GM06990 (cell line): ENCODE measurements around the gene PDE1C.

Experiments
- DNase-seq: peaks from one replicate; pipeline ENCODE4 v3.0.0-alpha.2; 2011; ENCODE audit not compliant: insufficient read length; ENCODE audit errors: extremely low read depth
- H3K27me3 ChIP-seq: replicated peaks from 2 replicates; pipeline ENCODE4 v1.6.0; 2011; ENCODE audit warnings: low read length; ENCODE audit not compliant: control insufficient read depth, insufficient read depth
- H3K36me3 ChIP-seq: 2 replicates; pipeline ENCODE4 v1.5.1; 2011; ENCODE audit warnings: low read length; ENCODE audit not compliant: control insufficient read depth, insufficient read depth
- H3K4me3 ChIP-seq: replicated peaks from 2 replicates; pipeline ENCODE4 v1.5.1; 2011; ENCODE audit warnings: low read depth, mild to moderate bottlenecking, control low read depth, low read length
- TF ChIP-seq, protein P1 (sequence below): IDR thresholded peaks from 2 replicates; pipeline ENCODE4 v1.5.1; 2011; ENCODE audit warnings: low read length, control low read depth, mild to moderate bottlenecking, inconsistent platforms; ENCODE audit not compliant: insufficient read depth, poor library complexity, severe bottlenecking

PDE1C gene

DNA sequence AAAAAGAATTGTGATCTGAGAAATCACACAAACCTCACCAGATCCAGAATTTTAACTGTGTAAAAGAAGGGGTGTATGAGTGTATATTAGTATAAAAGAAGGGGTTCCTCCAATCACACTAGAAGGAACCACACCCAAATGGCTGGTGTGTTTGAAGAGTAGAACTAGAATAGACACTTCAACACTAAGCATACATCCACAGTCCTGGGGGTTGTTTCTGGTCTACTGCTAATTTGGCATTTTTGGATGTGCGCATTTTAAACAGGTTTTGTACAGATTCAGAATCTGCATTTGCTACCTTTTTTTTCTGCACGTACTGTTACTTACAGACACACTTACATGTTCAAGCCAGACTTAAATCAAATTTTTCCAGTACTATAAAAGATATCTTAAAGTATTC, 64.6 kb downstream of the PDE1C start:
- H3K4me3 ChIP-seq: no peak overlapping the region
- DNase-seq: no peak
- TF ChIP-seq, protein P1, sequence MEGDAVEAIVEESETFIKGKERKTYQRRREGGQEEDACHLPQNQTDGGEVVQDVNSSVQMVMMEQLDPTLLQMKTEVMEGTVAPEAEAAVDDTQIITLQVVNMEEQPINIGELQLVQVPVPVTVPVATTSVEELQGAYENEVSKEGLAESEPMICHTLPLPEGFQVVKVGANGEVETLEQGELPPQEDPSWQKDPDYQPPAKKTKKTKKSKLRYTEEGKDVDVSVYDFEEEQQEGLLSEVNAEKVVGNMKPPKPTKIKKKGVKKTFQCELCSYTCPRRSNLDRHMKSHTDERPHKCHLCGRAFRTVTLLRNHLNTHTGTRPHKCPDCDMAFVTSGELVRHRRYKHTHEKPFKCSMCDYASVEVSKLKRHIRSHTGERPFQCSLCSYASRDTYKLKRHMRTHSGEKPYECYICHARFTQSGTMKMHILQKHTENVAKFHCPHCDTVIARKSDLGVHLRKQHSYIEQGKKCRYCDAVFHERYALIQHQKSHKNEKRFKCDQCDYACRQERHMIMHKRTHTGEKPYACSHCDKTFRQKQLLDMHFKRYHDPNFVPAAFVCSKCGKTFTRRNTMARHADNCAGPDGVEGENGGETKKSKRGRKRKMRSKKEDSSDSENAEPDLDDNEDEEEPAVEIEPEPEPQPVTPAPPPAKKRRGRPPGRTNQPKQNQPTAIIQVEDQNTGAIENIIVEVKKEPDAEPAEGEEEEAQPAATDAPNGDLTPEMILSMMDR: no peak
- no peaks in the 10 kb centered on the region; the same call in 1 of the 2 replicates for H3K27me3 ChIP-seq
- H3K36me3 ChIP-seq: no peaks in the 10 kb centered on the region

DNA sequence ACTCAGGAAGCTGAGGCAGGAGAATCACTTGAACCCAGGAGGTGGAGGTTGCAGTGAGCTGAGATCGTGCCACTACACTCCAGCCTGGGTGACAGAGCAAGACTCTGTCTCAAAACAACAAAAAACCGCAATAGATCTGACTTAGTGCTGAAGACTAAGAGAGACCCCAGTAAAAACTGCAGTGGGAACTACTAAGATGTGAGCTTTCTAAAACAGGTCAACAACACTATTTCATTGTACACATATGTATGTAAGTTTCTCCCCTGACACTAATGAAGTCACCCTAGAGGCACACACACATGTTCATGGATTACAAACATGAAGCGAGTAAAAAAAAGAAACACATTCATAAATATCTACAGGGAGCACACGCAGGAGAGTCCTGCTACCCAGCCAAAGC, 68.3 kb downstream of the PDE1C start:
- TF ChIP-seq, protein P1: no peak

DNA sequence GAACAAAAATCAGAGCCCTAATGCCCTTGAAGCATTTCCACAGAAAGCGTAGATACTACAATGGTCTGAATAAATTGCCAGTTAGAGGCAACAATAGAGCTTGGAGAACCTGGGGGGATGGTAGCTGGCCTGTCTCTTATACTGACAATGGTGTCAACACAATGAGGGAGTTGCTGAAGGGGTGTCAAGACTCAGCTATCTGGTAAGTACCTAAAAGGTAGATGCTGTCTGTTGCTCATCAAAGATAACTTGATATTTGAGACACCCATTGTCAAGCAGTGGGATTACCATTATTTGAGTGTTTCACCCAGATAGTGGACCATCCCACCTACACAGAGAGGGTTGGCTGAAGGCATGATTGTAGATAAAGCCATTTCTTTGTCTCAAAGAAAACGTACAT, 72.8 kb downstream of the PDE1C start:
- TF ChIP-seq, protein P1: no peak
- no peak for DNase-seq
- no peaks in the 10 kb centered on the region for H3K27me3 ChIP-seq
- no peak overlapping the region for H3K4me3 ChIP-seq
- H3K36me3 ChIP-seq: no peaks in the 10 kb centered on the region

More for the DNA sequence above, 68.3 kb downstream of the PDE1C start:
- no peak for DNase-seq
- Histone ChIP-seq H3K4me3 (no peak overlapping the region), H3K27me3 (no peaks in the 10 kb centered on the region), H3K36me3 (no peaks in the 10 kb centered on the region)

DNA sequence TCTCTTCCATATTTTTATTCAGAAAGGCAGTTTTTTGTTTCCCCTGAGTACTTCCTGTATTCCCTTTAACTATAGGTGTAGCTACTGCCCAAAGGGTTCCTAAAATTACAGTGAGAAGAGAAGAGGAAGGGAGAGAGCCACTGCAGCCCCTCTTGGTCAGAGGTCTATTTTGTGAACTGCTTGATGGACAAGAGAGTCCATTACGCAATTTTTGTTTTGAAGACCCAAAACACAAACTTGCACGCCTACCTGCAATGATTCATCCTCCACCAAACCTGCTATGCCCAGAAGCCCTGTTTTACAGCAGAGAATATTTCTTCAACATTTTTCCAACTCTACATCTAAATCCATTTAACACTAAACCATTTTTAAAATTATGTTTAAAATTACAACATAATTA, 75.1 kb downstream of the PDE1C start:
- no peaks in the 10 kb centered on the region for H3K36me3 ChIP-seq
- TF ChIP-seq, protein P1: no peak
- no peak for DNase-seq
- no peak overlapping the region for H3K4me3 ChIP-seq
- H3K27me3 ChIP-seq: no peaks in the 10 kb centered on the region

DNA sequence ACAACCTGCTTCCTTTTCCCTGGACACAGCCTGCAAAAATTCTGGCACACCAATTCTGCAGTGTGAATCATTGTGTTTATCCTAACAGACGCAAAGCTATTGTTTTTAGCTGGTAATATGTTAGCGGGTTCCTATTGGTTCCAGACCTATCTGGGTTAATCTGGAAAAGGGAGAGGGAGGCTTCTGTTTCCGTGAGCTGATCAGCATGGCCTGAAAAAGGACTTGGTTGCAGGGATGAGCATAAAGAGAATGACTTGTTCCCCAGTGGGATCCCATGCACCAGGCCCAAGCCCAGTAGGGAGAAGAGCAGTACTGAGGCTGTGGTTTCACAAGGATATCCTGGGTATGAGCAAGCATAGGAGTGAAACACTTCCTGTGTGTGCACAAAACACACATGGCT, 78.4 kb downstream of the PDE1C start:
- no peak for DNase-seq
- H3K36me3 ChIP-seq: no peaks in the 10 kb centered on the region
- TF ChIP-seq, protein P1: no peak
- no peaks in the 10 kb centered on the region; the same call in 1 of the 2 replicates for H3K27me3 ChIP-seq
- H3K4me3 ChIP-seq: no peak overlapping the region

DNA sequence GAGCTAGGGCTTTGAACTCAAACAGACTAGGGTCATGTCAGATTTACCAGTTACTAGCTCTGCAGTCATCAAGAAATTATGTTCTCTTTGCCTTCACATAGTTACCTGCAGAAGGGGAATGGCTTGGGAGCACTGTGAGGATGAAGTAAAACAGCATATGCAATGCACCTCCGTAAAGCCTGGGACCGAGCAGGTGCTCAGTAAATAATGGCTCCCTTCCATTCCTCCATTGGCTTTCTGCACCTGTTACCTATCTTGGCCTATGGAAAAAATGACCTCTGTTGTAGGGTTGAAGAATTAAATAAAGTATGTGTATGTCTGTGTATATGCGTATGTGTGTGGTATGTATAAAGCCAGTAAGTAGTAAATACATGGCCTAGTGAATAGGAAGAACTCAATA, 78.8 kb downstream of the PDE1C start:
- H3K27me3 ChIP-seq: no peaks in the 10 kb centered on the region; the same call in 1 of the 2 replicates
- no peaks in the 10 kb centered on the region for H3K36me3 ChIP-seq
- no peak overlapping the region for H3K4me3 ChIP-seq
- no peak for DNase-seq
- TF ChIP-seq, protein P1: no peak
